ENCODE measurements around the gene LRRC57. TPM values are rescaled to one million over a fixed set of nuclear protein-coding genes. Genes with fewer than 3 reads are reported as not detected.

The LRRC57 gene
- total RNA-seq, 2 donors from 2014 or later, result 13.9 to 15.3 TPM

DNA sequence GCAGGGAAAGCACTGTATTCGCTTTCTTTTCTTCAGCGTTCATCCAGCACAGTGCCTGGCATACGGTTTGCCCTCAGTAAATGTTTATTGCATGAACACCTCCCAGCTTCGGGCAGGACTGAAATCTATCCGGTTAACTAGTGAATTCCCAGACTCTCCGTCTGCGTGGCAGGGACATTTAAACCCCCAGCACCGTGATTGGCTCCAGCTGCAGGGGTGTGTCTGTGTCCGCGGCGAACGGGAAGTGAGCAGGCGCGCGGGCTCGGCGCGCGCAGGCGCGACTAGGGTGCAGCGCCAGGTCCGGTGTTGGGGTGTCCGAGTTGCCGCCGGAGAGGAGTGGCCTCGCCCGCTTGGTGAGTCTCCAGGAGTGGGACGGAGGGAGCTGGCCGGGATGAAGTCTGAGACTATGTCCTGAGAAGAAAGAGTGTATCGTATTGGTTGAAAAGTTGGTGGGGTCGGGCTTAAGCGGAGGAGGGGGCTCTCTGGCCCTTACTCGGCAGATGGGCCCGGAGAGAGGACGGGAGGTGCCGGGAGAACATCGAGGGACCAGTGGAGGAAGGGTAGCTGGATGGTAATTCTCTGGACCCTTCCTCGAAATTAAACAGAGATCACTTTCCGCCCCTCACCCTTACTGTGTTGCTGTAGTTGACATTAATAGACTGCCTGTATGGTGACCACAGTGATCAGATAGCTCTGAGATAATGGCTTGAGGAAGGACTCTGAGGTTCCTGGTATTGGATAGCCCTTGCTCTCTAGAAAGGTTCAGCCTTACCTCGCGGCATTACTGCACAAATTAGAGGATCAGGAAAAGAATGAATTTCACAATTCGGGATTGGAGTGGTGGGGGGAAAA is 53.0 kb downstream of the LRRC57 start, which contains the start of gene SNAP23:
Gene SNAP23, plus strand, starts transcription at position 274 of the 852 bp plus-strand sequence. CDS start 16,213 bp downstream, outside the sequence.
- Histone ChIP-seq H3K9me3 (no peaks in the 10 kb centered on the region), H3K27me3 (replicated peaks; ENCODE audit: insufficient read depth) (no peaks in the 10 kb centered on the region), H3K27ac (peak within 1 kb of the TSS; percentile 86 to 97), H3K36me3 (no peaks in the 10 kb centered on the region), H3K4me3 (peak within 1 kb of the TSS; percentile 84), H3K4me1 (ENCODE audit: control insufficient read depth in 1 of 2, low read depth in 2 of 2) (peaks cover 37 to 62% of the 10 kb centered on the region in 2 donors)
- DNase-seq (ENCODE audit: low spot score) (peak; percentile 80), ATAC-seq (ENCODE audit: insufficient number of reproducible peaks, low FRiP score, low read depth) (peak; percentile 59)
- TF ChIP-seq, protein P1, sequence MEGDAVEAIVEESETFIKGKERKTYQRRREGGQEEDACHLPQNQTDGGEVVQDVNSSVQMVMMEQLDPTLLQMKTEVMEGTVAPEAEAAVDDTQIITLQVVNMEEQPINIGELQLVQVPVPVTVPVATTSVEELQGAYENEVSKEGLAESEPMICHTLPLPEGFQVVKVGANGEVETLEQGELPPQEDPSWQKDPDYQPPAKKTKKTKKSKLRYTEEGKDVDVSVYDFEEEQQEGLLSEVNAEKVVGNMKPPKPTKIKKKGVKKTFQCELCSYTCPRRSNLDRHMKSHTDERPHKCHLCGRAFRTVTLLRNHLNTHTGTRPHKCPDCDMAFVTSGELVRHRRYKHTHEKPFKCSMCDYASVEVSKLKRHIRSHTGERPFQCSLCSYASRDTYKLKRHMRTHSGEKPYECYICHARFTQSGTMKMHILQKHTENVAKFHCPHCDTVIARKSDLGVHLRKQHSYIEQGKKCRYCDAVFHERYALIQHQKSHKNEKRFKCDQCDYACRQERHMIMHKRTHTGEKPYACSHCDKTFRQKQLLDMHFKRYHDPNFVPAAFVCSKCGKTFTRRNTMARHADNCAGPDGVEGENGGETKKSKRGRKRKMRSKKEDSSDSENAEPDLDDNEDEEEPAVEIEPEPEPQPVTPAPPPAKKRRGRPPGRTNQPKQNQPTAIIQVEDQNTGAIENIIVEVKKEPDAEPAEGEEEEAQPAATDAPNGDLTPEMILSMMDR (IDR thresholded peaks at IDR 0.05), result no peak

DNA sequence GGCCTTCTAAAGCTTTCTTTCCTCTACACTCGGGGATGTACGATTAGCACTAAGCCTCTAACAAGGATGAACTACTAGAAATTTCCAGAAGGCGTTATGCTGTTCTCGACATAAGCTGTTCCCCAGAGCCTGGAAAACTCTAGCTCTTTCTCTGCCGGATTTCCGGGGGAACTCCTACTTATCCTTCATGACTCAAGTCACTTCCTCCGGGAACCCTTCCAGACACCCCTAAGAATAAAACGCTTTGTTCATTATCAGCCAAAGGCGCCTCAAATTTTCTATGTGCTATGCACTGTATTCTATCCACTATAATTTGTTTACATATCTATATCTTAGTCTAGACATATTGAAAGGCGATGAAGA is 53.6 kb downstream of the LRRC57 start:
- Histone ChIP-seq H3K9me3 (no peaks in the 10 kb centered on the region), H3K4me1 (ENCODE audit: control insufficient read depth in 1 of 2, low read depth in 2 of 2) (peaks cover 37 to 55% of the 10 kb centered on the region in 2 donors), H3K27me3 (replicated peaks; ENCODE audit: insufficient read depth) (no peaks in the 10 kb centered on the region), H3K4me3 (peak overlapping the region; percentile 84), H3K27ac (peak overlapping the region; percentile 86 to 97), H3K36me3 (no peaks in the 10 kb centered on the region)
- no peak for DNase-seq (ENCODE audit: low spot score)
- no peak for ATAC-seq (ENCODE audit: insufficient number of reproducible peaks, low FRiP score, low read depth)
- TF ChIP-seq, protein P1 (IDR thresholded peaks at IDR 0.05), result no peak

DNA sequence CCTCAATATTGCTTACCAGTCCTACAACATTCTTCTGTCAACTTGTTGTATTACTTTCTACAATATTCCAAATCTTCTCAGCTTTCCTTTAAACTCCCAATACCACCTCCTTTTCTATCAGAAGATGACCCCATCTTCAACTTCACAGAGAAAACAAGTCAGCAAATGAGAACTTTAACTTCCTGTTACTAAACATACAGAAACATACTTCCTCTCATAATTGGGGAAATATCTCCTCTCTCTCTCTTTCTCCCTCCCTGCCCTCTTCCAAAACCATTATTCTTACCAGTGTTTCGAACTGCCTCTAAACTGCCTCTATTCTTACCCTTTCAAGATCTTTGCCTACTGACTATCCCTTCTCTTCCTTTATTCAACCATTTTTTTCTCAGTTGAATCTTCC is 54.9 kb downstream of the LRRC57 start:
- ATAC-seq (ENCODE audit: insufficient number of reproducible peaks, low FRiP score, low read depth) (no peak), DNase-seq (ENCODE audit: low spot score) (no peak)
- H3K27me3 ChIP-seq (replicated peaks; ENCODE audit: insufficient read depth), result no peaks in the 10 kb centered on the region
- H3K36me3 ChIP-seq, result no peaks in the 10 kb centered on the region
- TF ChIP-seq, protein P1 (IDR thresholded peaks at IDR 0.05), result no peak
- H3K9me3 ChIP-seq, result no peaks in the 10 kb centered on the region
- peak overlapping the region; percentile 86 to 97 for H3K27ac ChIP-seq
- H3K4me1 ChIP-seq (ENCODE audit: control insufficient read depth in 1 of 2, low read depth in 2 of 2), result peaks cover 39 to 54% of the 10 kb centered on the region in 2 donors
- no peak overlapping the region for H3K4me3 ChIP-seq

DNA sequence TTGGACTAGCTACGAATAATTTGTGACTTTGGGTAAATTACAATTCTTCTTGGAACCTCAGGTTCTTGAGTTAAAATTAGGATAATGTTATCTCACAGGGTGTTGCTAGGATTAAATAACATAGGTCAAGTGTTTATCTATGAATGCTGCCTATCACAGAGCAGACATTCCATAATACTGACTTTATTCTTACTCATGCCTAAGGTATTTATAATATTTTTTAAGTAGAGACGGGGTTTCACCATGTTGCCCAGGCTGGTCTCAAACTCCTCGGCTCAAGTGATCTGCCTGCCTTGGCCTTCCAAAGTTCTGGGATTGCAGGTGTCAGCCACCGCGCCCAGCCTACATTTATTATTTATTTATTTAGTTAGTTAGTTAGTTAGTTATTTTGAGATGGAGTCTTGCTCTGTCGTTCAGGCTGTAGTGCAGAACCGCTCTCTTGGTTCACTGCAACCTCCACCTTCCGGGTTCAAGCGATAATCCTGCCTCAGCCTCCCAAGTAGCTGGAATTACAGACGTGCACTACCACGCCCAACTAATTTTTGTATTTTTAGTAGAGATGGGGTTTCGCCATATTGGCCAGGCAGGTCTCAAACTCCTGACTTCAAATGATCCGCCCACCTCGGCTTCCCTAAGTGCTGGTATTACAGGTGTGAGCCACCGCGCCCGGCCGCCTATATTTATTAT is 56.9 kb downstream of the LRRC57 start:
- ATAC-seq (ENCODE audit: insufficient number of reproducible peaks, low FRiP score, low read depth), result peak; percentile 22
- Histone ChIP-seq H3K4me1 (ENCODE audit: control insufficient read depth in 1 of 2, low read depth in 2 of 2) (peaks cover 39 to 43% of the 10 kb centered on the region in 2 donors), H3K36me3 (no peaks in the 10 kb centered on the region)

More for the DNA sequence above, 56.9 kb downstream of the LRRC57 start:
- no peaks in the 10 kb centered on the region for H3K9me3 ChIP-seq
- peak overlapping the region; percentile 98 for H3K4me3 ChIP-seq
- no peak for DNase-seq (ENCODE audit: low spot score)
- TF ChIP-seq, protein P1 (IDR thresholded peaks at IDR 0.05), result no peak
- no peaks in the 10 kb centered on the region for H3K27me3 ChIP-seq (replicated peaks; ENCODE audit: insufficient read depth)
- peak overlapping the region; percentile 91 to 96 for H3K27ac ChIP-seq
